ENCODE data around the gene CCDC33.
"Not testable (repeated sequence)": the region's sequence is repeated elsewhere in the genome, so short reads cannot be mapped to it uniquely, and the experiment has no call there.

Gene CCDC33

DNA sequence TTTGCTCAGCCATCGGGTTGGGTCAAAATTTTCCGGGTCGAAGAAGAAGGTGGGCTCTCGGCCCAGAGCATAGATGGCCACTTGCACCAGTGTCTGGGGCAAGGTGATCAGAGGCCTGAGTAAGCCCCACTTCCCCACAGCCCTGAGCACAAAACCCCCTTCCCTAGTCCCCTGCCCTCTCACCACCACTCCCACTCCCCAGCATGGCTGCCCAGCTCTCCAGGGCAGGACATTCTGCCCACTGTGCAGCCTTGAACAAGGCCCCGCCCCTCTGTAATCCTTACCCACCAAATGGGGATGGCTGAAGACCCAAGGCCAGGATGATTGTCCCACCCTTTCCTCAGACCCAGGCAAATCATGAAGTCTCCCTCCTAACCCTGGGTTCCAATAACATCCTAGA, 102.5 kb downstream of the CCDC33 start:
- DNase-seq = no peak

- DNase-seq = no peak
These were observed 103.2 kb downstream of the CCDC33 start for GRCh38 chr15:74339371-74339770.

DNA sequence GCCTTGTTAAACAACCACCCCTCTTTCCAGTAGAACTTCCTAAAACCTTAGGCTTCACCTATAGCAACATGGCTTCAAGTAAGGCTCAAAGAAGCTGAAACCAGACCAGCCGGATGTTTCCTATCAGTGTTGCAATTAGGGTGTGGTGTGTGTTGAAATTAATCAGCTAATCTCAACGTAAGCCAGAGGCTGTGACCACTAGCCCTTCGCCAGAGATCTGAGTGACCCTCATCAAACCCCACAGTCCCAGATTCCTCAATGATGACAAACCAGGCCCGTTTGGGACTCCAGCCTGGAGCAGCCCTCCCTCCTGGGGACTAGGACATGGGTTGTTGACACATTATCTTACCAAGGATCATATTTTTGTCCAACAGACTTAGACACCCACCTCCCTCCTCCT, 104.0 kb downstream of the CCDC33 start:
- no peak for DNase-seq

GRCh38 chr15:74343127-74343796, 107.1 kb downstream of the CCDC33 start:
- DNase-seq = no peak

DNA sequence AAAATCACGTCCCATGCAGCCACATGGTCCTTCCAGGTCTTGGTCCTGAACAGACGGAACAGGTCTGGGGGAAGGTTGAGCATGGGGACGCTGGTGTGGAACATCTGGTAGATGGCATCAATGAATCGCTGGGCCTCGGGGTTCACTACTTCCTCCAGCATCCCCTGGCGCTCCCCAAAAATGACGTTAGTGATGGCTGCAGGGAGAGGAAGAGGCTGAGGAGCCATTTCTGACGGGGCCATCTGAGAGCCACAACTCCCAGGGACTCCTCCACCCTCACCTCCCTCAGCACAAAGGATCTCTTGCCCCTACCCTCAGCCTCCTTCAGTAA, 107.6 kb downstream of the CCDC33 start:
- DNase-seq = no peak

- DNase-seq = no peak
These were observed 108.9 kb downstream of the CCDC33 start for GRCh38 chr15:74345051-74345450.

GRCh38 chr15:74347757-74348250, 111.7 kb downstream of the CCDC33 start:
- DNase-seq = no peak

- DNase-seq = no peak
These were observed 113.2 kb downstream of the CCDC33 start for GRCh38 chr15:74349241-74349778.

GRCh38 chr15:74350295-74351275, 114.5 kb downstream of the CCDC33 start:
- no peak for DNase-seq

DNA sequence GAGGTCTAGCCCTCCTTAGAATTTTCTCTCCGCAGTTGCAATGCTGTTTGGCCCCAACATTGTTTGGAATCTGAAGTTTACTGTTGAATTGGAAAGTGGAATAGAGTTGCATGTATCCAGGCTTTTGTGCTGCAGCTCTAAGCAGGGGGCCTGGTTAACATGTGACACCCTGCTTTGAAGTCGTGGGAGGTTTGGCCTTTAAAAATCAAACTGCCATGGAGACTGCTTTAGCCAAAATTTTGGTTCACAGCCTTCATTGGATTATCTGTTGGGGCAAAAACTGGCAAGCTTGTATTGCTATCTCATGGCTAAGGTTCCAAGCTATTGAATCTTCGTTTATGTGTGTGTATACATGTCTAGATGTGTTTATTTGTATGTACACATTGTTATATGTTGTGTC, 115.5 kb downstream of the CCDC33 start:
- no peak for DNase-seq

GRCh38 chr15:74352393-74352910, 116.3 kb downstream of the CCDC33 start:
- no peak for DNase-seq

DNA sequence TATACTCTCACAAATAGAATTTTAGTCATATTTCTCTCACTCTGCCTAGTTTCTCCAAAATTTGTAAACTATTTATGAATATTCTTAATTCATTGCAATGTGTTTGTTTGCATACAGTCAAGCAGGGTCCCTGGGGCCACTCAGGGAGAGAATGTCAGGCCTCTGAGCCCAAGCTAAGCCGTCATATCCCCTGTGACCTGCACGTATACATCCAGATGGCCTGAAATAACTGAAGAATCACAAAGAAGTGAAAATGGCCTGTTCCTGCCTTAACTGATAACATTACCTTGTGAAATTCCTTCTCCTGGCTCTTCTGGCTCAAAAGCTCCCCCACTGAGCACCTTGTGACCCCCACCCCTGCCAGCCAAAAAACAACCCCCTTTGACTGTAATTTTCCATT, 117.9 kb downstream of the CCDC33 start:
- not testable (repeated sequence) for DNase-seq

GRCh38 chr15:74356050-74356449, 119.9 kb downstream of the CCDC33 start:
- not testable (repeated sequence) for DNase-seq

GRCh38 chr15:74357514-74357913, 121.4 kb downstream of the CCDC33 start:
- DNase-seq = not testable (repeated sequence)

DNA sequence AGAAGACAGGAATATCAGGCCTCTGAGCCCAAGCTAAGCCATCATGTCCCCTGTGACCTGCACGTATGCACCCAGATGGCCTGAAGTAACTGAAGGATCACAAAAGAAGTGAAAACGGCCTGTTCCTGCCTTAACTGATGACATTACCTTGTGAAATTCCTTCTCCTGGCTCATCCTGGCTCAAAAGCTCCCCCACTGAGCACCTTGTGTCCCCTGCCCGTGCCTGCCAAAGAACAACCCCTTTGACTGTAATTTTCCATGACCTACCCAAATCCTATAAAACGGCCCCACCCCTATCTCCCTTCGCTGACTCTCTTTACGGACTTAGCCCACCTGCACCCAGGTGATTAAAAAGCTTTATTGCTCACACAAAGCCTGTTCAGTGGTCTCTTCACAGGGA, 123.2 kb downstream of the CCDC33 start:
- DNase-seq = not testable (repeated sequence)

- DNase-seq = not testable (repeated sequence)
These were observed 124.7 kb downstream of the CCDC33 start for GRCh38 chr15:74360855-74361254.

DNA sequence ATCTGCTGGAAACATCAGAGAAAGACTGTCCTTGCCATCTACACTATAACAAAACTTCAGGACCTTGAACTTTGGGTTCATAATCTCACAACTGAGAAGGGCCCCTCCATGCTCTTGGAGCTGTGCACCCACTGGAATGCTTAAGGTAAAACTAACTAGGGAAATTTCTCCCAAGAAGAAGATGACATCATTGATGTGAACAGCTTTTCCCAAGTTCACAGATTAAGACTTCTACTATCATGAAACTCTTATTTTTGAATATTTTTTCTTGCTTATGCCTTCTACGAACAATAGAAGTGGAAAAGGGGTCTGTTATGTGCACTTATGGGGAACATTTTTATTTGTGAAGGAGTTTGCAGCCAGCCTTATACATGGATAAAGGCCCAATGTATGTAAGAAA, 126.4 kb downstream of the CCDC33 start:
- no peak for DNase-seq

DNA sequence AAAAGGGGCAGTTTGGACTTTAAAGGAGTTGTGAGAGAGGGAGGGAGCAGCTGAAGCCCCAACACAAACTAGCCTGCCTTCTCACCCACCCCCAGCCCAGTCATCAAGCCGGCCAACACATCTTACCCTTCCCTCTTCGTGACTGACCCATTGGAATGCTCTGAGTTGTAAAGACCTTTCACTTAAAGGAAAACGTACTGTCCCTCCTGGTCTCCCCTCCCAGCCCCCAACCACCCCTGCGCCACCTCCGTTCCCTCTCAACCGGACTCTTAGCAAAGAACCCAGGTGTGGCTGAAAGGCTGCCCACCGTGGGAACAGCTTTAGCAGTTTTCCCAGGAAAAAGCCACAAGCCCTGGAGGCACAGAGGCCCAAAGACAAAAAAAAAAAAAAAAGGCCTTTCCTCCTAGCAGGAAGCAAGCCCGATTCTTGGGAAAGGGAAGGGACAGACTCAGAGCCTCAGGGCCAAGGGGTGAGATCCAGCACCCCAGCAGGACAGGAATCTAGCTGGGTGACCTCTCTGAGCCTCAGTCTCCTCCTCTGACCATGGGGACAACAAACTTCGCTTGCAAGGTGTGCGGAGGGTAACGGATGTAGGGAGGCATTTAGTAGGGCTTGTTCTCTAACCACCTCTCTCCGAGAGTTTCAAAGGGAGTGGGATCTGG, 128.9 kb downstream of the CCDC33 start:
- DNase-seq = no peak

DNA sequence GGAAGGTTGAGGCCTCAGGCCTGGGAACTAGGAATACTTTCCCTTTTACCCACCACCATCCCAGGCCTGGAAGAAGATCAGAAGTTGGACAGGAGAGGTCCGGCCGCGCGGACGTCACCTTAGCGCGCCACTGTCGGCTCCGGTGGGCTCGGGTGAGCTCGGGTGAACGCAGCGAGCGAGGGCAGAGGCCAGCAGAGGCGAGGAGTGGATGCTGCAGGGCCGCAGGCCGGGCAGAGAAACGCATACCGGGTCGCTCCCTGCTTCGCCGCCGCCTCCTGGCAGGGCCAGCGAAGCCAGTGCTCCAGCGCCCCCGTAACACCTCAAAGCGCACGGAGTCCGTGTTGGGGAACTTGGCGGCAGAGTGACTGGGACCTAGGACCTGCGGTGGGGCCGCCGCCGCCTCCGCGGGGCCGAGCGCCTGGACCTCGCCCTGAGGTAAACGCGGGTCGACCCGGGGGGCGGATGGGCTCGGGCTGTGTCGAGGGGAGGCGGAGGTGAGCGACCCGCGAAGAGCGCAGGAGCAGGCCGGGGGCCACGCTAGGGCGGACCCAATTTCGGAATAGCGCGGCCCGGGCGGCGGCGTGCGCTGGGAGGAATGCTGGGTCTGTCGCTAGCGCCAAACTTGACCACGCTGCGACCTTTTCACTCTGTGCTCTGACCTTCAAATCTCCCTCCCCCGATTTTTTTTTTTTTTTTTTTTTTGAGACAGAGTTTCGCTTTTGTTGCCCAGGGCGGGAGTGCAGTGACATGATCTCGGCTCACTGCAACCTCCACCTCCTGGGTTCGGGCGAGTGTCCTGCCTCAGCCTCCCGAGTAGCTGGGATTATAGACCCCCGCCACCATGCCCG, 129.7 kb downstream of the CCDC33 start:
- DNase-seq = no peak

GRCh38 chr15:74367296-74367854, 131.2 kb downstream of the CCDC33 start, which contains the start of gene CYP11A1:
Gene CYP11A1 (minus strand): TSS chr15:74367646. CDS start chr15:74367585, 61 bp downstream.
- no peak for DNase-seq

GRCh38 chr15:74368121-74368520, 132.0 kb downstream of the CCDC33 start:
- DNase-seq = no peak
